Heart right ventricle (tissue), 16 donors: ENCODE results near the gene BBS5. TPM values are rescaled to one million over a fixed set of nuclear protein-coding genes. Genes with fewer than 3 reads are reported as not detected.
"Not testable (repeated sequence)": the region's sequence is repeated elsewhere in the genome, so short reads cannot be mapped to it uniquely, and the experiment has no call there.

Experiments
- ATAC-seq, 8 donors: fragments of 200-7000 bp; cut with Tn5 transposase; one replicate each; pipeline ENCODE4 v1.9.1; 2020; ENCODE audit warnings: mild to moderate bottlenecking in 8 of 8, moderate library complexity in 8 of 8, moderate number of reproducible peaks in 1 of 8
- DNase-seq, 2 donors: peaks; one replicate each; pipeline ENCODE4 v3.0.0-alpha.2; 2020
- H3K27ac ChIP-seq, 10 donors: fragments of 200-600 bp; sonication (generic) in 2 of 10; one replicate each; pipeline versions ENCODE4 v1.5.0 to v1.8.0; 2020 to 2022; ENCODE audit warnings: mild to moderate bottlenecking in 3 of 10
- H3K27me3 ChIP-seq, 7 donors: fragments of 200-600 bp; one replicate each; pipeline ENCODE4 v1.8.0; 2021 to 2022; ENCODE audit warnings: mild to moderate bottlenecking in 2 of 7
- H3K36me3 ChIP-seq, 9 donors: fragments of 200-600 bp; sonication (generic) in 1 of 9; one replicate each; pipeline versions ENCODE4 v1.5.0 to v1.8.0; 2020 to 2022; ENCODE audit warnings: mild to moderate bottlenecking in 2 of 9
- H3K4me1 ChIP-seq, 9 donors: fragments of 200-600 bp; sonication (generic) in 1 of 9; one replicate each; pipeline versions ENCODE4 v1.5.0 to v1.8.0; 2020 to 2022; ENCODE audit warnings: mild to moderate bottlenecking in 4 of 9
- H3K4me3 ChIP-seq, 10 donors: fragments of 200-600 bp; sonication (generic) in 2 of 10; one replicate each; pipeline versions ENCODE4 v1.5.0 to v1.8.0; 2020 to 2022; ENCODE audit warnings: mild to moderate bottlenecking in 7 of 10, moderate library complexity in 2 of 10
- H3K9me3 ChIP-seq, 11 donors: fragments of 200-600 bp in 10 of 11; sonication (generic) in 2 of 11; one replicate each; pipeline versions ENCODE4 v1.5.0 to v1.8.0; 2013 to 2022; ENCODE audit warnings: mild to moderate bottlenecking in 2 of 11, control low read depth in 1 of 11, moderate library complexity in 1 of 11
- CTCF ChIP-seq, 9 donors: fragments of 200-600 bp; sonication (generic) in 2 of 9; IDR thresholded peaks; one replicate each; pipeline versions ENCODE4 v1.5.0 to v1.8.0; 2021 to 2022; ENCODE audit warnings: antibody characterized with exemption in 9 of 9, mild to moderate bottlenecking in 5 of 9, moderate library complexity in 1 of 9
- WGBS, 2 donors: extraction: QIAGEN DNeasy Blood & Tissue Kit; methylation state at CpG; one replicate each; pipeline ENCODE4 v1.1.7; 2013; ENCODE audit warnings: inconsistent platforms in 1 of 2; 5-methylcytosine and 5-hydroxymethylcytosine counted together
- intact Hi-C, 10 donors: fragments of 100-400 bp; cut with DNase I; formaldehyde crosslinking; loops; one replicate each; pipeline versions ENCODE4 v1.11.1 to v1.14.2; 2022
- polyA plus RNA-seq, 2 donors: library from polyadenylated mRNA; stranded (reverse); fragments of 200-250 nt; gene quantifications; one replicate each; pipeline ENCODE4 v1.2.3, GENCODE V29; 2013
- total RNA-seq, 10 donors: library from RNA; stranded (reverse); fragmentation: NEBNext Ultra II Directional in 3 of 10; extraction: Animal tissue kit (Norgen Biotek cat#: 25700) in 3 of 10; gene quantifications; one replicate each; pipeline versions ENCODE4 v1.2.1 to v1.2.4, GENCODE V29; 2021 to 2023
- donor health status: Arrhythmogenic right ventricular cardiomyopathy.
- donor health status: ischemic (EF 13 %, LVEDD 7.1; RV severe dilation, severe dysfunction).
- donor health status: healthy with polysubstance abuse.
- donor health status: DM: no; HTN: yes; CAD: no.
- donor health status: DM: no; HTN: no; CAD: no.
- donor health status: ischemic (EF 25% LVEDD 6.9; RV normal size, moderate dysfunction).
- donor health status: ischemic (EF 25% LVEDD 5.7; RV mildly dilated, moderate dysfunction).
- donor health status: healthy.
- donor health status: DM: yes; HTN: yes; CAD: no.
- donor health status: Ischemic cardiomyopathy.
- donor health status: ischemic (EF 35%, LVEDD 5.7; RV mildly dilated, moderate dysfunction).
- donor health status: nonischemic (EF 11% LVEDD 7.7; RV severe dilation, severe dysfunction).
- donor health status: DM: yes; HTN: yes; CAD: no.
- donor health status: PGD.
- donor health status: ischemic (EF 29% LVEDD 5.4; RV normal size, mild dysfunction).
- donor health status: nonischemic (EF 23%, LVEDD 6.1; RV moderate dilation, normal function).

BBS5 gene
- total and polyA plus RNA-seq, 12 donors: 4.7 to 10.3 (median 8.5) TPM

- WGBS, 2 donors: 96 to 100% methylated on average over 1 of the region's 1 CpG
- Histone ChIP-seq H3K4me3 (peak overlapping the region in 4 of 10 donors; percentile 17 to 54 (median 46)), H3K27ac (peak overlapping the region in 8 of 10 donors; percentile 7 to 78 (median 64)), H3K9me3 (no peaks in the 10 kb centered on the region), H3K36me3 (peaks cover 0 to 8% (median 0%) of the 10 kb centered on the region in 9 donors), H3K4me1 (peaks cover 0 to 27% (median 11%) of the 10 kb centered on the region in 9 donors), H3K27me3 (no peaks in the 10 kb centered on the region)
- DNase-seq: no peak
- ATAC-seq: no peak
- TF ChIP-seq CTCF (IDR thresholded peaks at IDR 0.05): no peak
- intact Hi-C loops: no loop called here
Observed at GRCh38 chr2:169513094-169513493, 33.8 kb downstream of the BBS5 start.

DNA sequence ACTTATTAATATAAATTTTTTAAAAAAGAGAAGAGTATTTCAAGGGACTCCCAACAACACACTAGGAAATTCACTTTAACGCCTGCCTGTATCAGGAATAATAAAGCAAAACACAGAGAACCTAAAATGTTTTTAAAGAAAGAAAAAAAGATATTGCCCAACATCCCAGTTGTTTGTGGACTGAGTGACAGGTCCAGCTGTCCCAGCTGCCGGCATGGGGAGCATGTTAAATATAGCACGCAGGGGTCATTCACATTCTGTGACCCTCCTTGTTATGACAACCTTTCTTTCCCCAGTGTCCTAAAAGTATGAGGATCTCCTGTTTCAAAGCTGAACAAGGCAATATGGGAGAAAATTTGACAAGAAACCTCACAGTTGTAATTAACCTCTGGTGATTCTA is 34.6 kb downstream of the BBS5 start:
- ATAC-seq (peak in 6 of 8 donors; percentile 51 to 73 (median 64)), DNase-seq (peak; percentile 24 to 32)
- no peaks in the 10 kb centered on the region for H3K27me3 ChIP-seq
- 43 to 46% methylated on average over 3 of the region's 3 CpGs for WGBS, 2 donors
- peak overlapping the region in 8 of 10 donors; percentile 5 to 78 (median 44) for H3K27ac ChIP-seq
- H3K9me3 ChIP-seq: no peaks in the 10 kb centered on the region
- intact Hi-C loops: no loop called here
- TF ChIP-seq CTCF (IDR thresholded peaks at IDR 0.05): no peak
- H3K4me1 ChIP-seq: peaks cover 0 to 27% (median 9%) of the 10 kb centered on the region in 9 donors
- H3K36me3 ChIP-seq: peaks cover 0 to 17% (median 0%) of the 10 kb centered on the region in 9 donors
- H3K4me3 ChIP-seq: no peak overlapping the region

GRCh38 chr2:169514758-169515157 is 35.5 kb downstream of the BBS5 start:
- H3K27me3 ChIP-seq, intact Hi-C loops, H3K9me3 ChIP-seq, DNase-seq, ATAC-seq, H3K4me3 ChIP-seq: not testable (repeated sequence)
- peaks cover 0 to 19% (median 4%) of the 10 kb centered on the region in 9 donors for H3K4me1 ChIP-seq
- H3K27ac ChIP-seq: peak overlapping the region in 5 of 10 donors; percentile 30 to 78 (median 51)
- peaks cover 0 to 18% (median 0%) of the 10 kb centered on the region in 9 donors for H3K36me3 ChIP-seq
- 92 to 93% methylated on average over 7 of the region's 7 CpGs for WGBS, 2 donors

GRCh38 chr2:169516488-169516995 is 37.2 kb downstream of the BBS5 start:
- peak overlapping the region in 3 of 10 donors; percentile 9 to 32 (median 10) for H3K27ac ChIP-seq
- DNase-seq, intact Hi-C loops, H3K27me3 ChIP-seq, H3K9me3 ChIP-seq, H3K4me3 ChIP-seq: not testable (repeated sequence)
- WGBS, 2 donors: 91 to 97% methylated on average over 10 of the region's 10 CpGs
- ATAC-seq: peak in 2 of 8 donors; percentile 31 to 57
- peaks cover 0 to 30% (median 0%) of the 10 kb centered on the region in 9 donors for H3K36me3 ChIP-seq
- peaks cover 0 to 19% (median 4%) of the 10 kb centered on the region in 9 donors for H3K4me1 ChIP-seq

GRCh38 chr2:169520896-169521295 is 41.6 kb downstream of the BBS5 start:
- Histone ChIP-seq H3K4me3 (no peak overlapping the region), H3K27ac (no peak overlapping the region), H3K36me3 (peaks cover 0 to 66% (median 5%) of the 10 kb centered on the region in 9 donors), H3K9me3 (no peaks in the 10 kb centered on the region), H3K4me1 (peaks cover 0 to 7% (median 0%) of the 10 kb centered on the region in 9 donors), H3K27me3 (no peaks in the 10 kb centered on the region)
- intact Hi-C loops: loop anchor here in 2 of 10 donors (10.0 kb wide), 1 partner anchor 274 kb away; the partner anchor contains the start of gene SSB (in 2 of the 2)
- DNase-seq (no peak), ATAC-seq (no peak)
- no peak for TF ChIP-seq CTCF (IDR thresholded peaks at IDR 0.05)
